Muscle of leg (tissue), 16 donors: ENCODE data around the gene ANKRD24. TPM values are rescaled to one million over a fixed set of nuclear protein-coding genes. Genes with fewer than 3 reads are reported as not detected.
"Not testable (repeated sequence)": the region's sequence is repeated elsewhere in the genome, so short reads cannot be mapped to it uniquely, and the experiment has no call there.

ENCODE experiments used
- DNase-seq: peaks from one replicate; pipeline ENCODE4 v3.0.0; 2013
- H3K27ac ChIP-seq: one replicate; pipeline ENCODE4 v1.5.1; 2013; ENCODE audit warnings: mild to moderate bottlenecking, low read length, control low read depth
- H3K27me3 ChIP-seq: one replicate; pipeline ENCODE4 v1.6.1; 2013; ENCODE audit warnings: low read length; ENCODE audit not compliant: control insufficient read depth, insufficient read depth
- H3K36me3 ChIP-seq: one replicate; pipeline ENCODE4 v1.6.1; 2013; ENCODE audit warnings: low read length; ENCODE audit not compliant: control insufficient read depth, insufficient read depth
- H3K4me1 ChIP-seq: one replicate; pipeline ENCODE4 v1.6.1; 2013; ENCODE audit warnings: low read length; ENCODE audit not compliant: control insufficient read depth, insufficient read depth
- H3K4me3 ChIP-seq: one replicate; pipeline ENCODE4 v1.5.1; 2013; ENCODE audit warnings: low read length, control low read depth
- H3K9me3 ChIP-seq: replicated peaks from 2 replicates; pipeline ENCODE4 v1.6.1; 2013; ENCODE audit warnings: low read depth, low read length; ENCODE audit not compliant: control insufficient read depth
- WGBS: methylation state at CpG from one replicate; pipeline ENCODE4 v1.1.5; 2013; ENCODE audit warnings: missing lambda C conversion rate; ENCODE audit not compliant: insufficient coverage; 5-methylcytosine and 5-hydroxymethylcytosine counted together
- long read RNA-seq, 11 donors: transcript quantifications; one replicate each; lab custom pipeline, GENCODE V29; 2026
- polyA plus RNA-seq, 8 donors: library from polyadenylated mRNA; unstranded; fragments of 120-200 nt; gene quantifications; one replicate each; pipeline versions ENCODE4 v1.2.1 to v1.2.3, GENCODE V29; 2013; ENCODE audit warnings: inconsistent platforms in 1 of 8, low replicate concordance in 1 of 8; ENCODE audit not compliant: insufficient read length in 8 of 8, insufficient read depth in 1 of 8
- total RNA-seq: library from RNA; stranded (reverse); fragments of 120-200 nt; gene quantifications from one replicate; pipeline ENCODE4 v1.2.4, GENCODE V29; 2013

The ANKRD24 gene
- total RNA-seq (0.58 TPM), polyA plus RNA-seq (1 to 10 TPM in 5 of 8 donors, under 1 TPM in 3; 0.79 to 2.5 (median 1.1) TPM)
- long read RNA-seq, donor 1: 0 reads
- long read RNA-seq, donor 2: 0 reads
- long read RNA-seq, donor 3: 0 reads
- long read RNA-seq, donor 4: 0 reads
- long read RNA-seq, donor 5: 0 reads
- long read RNA-seq, donor 6: 0 reads
- long read RNA-seq, donor 7: 0 reads
- long read RNA-seq, donor 8: 0 reads
- long read RNA-seq, donor 9: 0 reads
- long read RNA-seq, donor 10: 0 reads
- long read RNA-seq, donor 11: 0 reads

DNA sequence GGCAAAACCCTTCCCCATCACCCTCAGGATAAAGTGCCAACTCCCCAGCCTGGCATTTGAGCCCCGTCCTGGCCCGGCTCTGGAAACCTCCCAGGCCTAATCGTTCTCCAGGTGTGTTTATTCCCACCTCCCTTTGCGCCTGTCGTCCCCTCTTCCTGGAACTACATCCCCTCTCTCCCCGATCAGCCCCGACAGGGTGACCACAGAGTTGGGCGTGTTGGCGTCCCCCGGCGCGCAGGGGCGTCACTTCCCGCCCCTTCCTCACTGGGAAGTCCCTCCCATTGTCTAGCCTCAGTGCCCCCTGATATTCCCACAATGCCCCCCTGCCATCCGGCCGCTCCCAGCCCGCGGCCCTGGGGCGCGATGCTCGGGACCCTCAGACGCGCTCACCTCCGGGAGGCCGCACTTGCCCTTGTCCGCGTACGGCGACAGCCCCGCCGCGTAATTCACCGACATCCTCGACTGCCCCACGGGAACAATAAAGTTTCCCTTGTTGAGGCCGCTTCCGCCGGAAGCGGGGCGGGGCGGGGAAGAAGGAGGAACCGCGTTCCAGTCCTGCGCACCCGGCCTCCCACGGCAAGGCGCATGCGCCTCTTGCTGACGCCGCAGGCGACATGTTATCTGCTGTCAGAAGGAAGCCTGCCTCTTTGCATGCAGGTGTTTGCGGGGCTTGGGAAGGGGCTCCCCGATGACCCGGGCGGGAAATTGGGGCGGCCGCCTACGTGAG is at the start of gene ANKRD24, which contains the start of gene SIRT6:
Gene ANKRD24 (plus strand): TSS at position 606 of the 727 bp plus-strand sequence. CDS start 3,737 bp downstream, outside the sequence.
Gene SIRT6 (minus strand): TSS at position 480 of the 727 bp plus-strand sequence. CDS start 24 bp downstream, at position 456.
- no peaks in the 10 kb centered on the region for H3K9me3 ChIP-seq
- peaks cover 2% of the 10 kb centered on the region for H3K27me3 ChIP-seq
- peak; percentile 98 for DNase-seq
- peak within 1 kb of the TSS; percentile 80 for H3K27ac ChIP-seq
- peak within 1 kb of the TSS; percentile 97 for H3K4me3 ChIP-seq
- under 1% methylated on average over 46 of the region's 58 CpGs for whole genome bisulfite sequencing
- peaks cover 19% of the 10 kb centered on the region for H3K36me3 ChIP-seq
- H3K4me1 ChIP-seq: peaks cover 29% of the 10 kb centered on the region

DNA sequence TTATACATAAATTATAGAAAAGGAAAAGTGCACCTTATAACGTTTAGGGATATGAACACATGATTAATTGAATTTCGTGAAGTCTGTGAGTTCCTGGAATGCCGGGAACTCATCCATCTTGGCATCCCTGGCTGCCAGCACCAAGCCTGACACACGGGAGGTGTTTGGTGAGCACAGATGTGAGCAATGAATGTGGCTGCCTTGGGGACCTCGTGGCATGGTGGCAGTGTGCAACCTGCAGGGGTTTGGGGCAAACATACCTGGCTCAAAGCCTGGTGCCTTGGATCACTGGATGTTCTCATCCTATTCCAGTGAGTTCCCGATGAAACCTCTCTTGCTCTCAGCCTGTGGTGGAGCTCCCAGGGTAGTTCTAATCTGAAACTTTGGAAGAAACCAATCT is 48.1 kb upstream of the ANKRD24 start:
- Histone ChIP-seq H3K27ac (no peak overlapping the region), H3K27me3 (no peaks in the 10 kb centered on the region), H3K9me3 (no peaks in the 10 kb centered on the region), H3K4me3 (no peak overlapping the region), H3K4me1 (peaks cover 6% of the 10 kb centered on the region), H3K36me3 (no peaks in the 10 kb centered on the region)
- 40% methylated on average over 4 of the region's 6 CpGs for WGBS
- DNase-seq: peak; percentile 36

DNA sequence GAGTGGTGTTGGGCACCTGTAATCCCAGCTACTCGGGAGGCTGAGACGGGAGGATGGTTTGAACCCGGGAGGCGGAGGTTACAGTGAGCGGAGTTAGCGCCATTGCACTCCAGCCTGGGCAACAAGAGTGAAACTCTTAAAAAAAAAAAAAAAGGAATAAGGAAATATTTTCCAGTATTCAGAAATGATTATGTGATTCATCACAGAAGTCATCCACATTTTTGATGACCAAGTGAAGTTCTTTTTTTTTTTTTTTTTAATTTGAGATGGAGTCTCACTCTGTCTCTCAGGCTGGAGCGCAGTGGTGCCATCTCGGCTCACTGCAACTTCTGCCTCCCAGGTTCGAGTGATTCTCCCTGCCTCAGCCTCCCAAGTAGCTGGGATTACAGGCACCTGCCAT is 47.1 kb upstream of the ANKRD24 start:
- not testable (repeated sequence) for H3K36me3 ChIP-seq, H3K4me3 ChIP-seq, H3K27ac ChIP-seq, H3K27me3 ChIP-seq, DNase-seq, H3K9me3 ChIP-seq, H3K4me1 ChIP-seq
- whole genome bisulfite sequencing: 60% methylated on average over 1 of the region's 9 CpGs

DNA sequence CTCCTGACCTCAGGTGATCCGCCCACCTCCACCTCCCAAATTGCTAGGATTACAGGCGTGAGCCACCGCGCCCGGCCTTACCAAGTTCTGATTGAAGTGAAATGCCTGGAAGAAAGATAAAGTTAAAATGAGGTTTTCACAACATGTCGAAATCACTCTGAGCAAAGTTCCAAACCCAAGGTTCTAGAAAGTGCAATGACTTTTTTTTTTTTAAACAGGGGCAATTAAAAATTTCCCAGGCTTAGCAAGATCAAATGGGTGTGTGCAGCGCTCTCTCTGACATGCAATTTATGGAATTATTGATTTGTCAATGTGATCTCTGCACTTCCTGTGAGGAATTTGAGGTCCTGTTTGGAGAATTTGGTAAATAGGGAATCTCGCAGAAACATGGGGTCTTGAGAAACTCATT is 45.8 kb upstream of the ANKRD24 start:
- H3K36me3 ChIP-seq: no peaks in the 10 kb centered on the region
- DNase-seq: no peak
- no peak overlapping the region for H3K4me3 ChIP-seq
- 93% methylated on average over 2 of the region's 8 CpGs for WGBS
- H3K4me1 ChIP-seq: no peaks in the 10 kb centered on the region
- H3K27ac ChIP-seq: no peak overlapping the region
- no peaks in the 10 kb centered on the region for H3K9me3 ChIP-seq
- no peaks in the 10 kb centered on the region for H3K27me3 ChIP-seq

DNA sequence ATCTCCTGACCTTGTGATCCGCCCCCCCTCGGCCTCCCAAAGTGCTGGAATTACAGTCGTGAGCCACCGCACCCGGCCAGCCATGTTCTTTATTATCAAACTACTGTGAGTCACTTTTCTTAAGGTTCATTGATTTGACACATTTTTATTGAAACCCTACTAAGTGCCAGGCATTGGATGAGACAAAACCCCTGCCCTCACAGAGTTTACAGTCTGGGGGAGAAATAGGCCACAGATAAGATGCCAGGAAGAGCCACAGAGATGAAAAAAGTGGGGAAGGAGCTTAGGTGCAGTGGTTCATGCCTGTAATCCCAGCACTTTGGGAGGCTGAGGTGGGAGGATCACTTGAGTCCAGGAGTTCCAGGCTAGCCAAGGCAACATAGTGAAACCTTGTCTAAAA is 44.0 kb upstream of the ANKRD24 start:
- Histone ChIP-seq H3K4me1 (no peaks in the 10 kb centered on the region), H3K4me3 (no peak overlapping the region), H3K27me3 (no peaks in the 10 kb centered on the region), H3K27ac (no peak overlapping the region), H3K9me3 (no peaks in the 10 kb centered on the region), H3K36me3 (no peaks in the 10 kb centered on the region)
- no peak for DNase-seq
- WGBS: 77% methylated on average over 2 of the region's 5 CpGs

DNA sequence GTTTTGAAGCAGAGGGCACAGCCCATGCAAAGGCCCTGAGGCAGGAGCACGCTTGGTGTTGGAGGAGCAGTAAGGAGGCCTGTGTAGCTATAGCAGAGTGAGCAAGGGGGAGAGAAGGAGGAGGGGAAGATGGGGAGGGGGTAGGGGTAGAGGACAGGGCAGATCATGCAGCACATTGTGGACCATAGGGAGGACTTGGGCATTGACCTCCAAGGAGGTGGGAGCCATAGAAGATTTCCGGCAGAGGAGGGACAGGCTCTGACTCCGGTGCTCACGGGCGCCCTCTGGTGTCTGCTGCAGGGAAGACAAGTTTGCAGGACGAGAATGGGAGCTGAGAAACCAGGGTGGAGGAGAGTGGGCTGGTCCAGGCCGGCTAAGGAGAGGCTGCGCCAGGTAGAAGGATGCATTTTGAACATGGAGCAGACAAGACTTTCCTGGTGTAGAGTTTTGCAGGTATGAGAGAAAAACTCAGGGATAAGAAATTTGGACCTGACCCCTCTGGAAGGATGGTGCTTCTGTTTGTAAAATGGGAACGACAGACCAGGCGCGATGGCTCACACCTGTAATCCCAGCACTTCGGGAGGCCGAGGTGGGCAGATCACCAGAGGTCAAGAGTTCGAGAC is 42.8 kb upstream of the ANKRD24 start:
- DNase-seq: peak; percentile 46
- 8% methylated on average over 8 of the region's 14 CpGs for WGBS

DNA sequence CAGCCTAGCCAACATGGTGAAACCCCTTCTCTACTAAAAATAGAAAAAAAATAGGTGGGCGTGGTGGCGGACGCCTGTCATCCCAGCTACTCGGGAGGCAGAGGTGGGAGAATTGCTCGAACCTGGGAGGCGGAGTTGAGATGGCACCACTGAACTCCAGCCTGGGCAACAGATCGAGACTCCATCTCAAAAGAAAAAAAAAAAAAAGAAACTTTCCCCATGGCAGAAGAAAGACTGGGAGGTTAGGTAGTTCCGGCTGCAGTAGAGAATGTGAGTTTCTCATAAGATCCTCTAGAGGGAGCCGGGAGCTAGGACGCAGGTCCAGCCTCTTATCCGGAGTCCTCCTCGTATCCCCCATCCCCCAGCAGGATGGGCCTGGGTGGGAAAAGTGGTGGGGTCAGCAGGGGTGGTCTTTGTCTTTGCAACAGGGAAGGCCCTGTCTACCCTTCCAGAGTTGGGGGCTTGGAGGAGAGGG is 42.2 kb upstream of the ANKRD24 start:
- Histone ChIP-seq H3K4me3 (no peak overlapping the region), H3K27me3 (peaks cover 4% of the 10 kb centered on the region), H3K4me1 (no peaks in the 10 kb centered on the region), H3K9me3 (no peaks in the 10 kb centered on the region), H3K36me3 (no peaks in the 10 kb centered on the region), H3K27ac (no peak overlapping the region)
- DNase-seq: peak; percentile 48
- WGBS: no CpG with 5 or more reads among the region's 12 CpGs

More for the DNA sequence above, 42.8 kb upstream of the ANKRD24 start:
- H3K4me3 ChIP-seq: no peak overlapping the region
- no peaks in the 10 kb centered on the region for H3K4me1 ChIP-seq
- H3K36me3 ChIP-seq: no peaks in the 10 kb centered on the region
- peaks cover 2% of the 10 kb centered on the region for H3K27me3 ChIP-seq
- H3K9me3 ChIP-seq: no peaks in the 10 kb centered on the region
- no peak overlapping the region for H3K27ac ChIP-seq

DNA sequence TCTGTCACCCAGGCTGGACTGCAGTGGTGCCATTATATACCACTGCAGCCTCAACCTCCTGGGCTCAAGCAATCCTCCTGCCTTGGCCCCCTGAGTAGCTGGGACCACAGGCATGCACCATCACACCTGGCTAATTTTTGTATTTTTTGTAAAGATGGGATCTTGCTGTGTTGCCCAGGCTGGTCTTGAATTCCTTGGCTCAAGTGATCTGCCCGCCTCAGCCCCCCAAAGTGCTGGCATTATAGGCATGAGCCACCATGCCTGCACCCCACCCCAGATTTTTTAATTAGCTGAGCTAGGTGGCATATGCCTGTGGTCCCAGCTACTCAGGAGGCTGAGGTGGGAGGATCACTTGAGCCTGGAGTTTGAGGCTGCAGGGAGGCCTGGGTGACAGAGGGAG is 39.6 kb upstream of the ANKRD24 start:
- DNase-seq, H3K4me1 ChIP-seq, H3K4me3 ChIP-seq, H3K27ac ChIP-seq, H3K36me3 ChIP-seq, H3K9me3 ChIP-seq: not testable (repeated sequence)
- WGBS: no CpG with 5 or more reads among the region's 1 CpG
- H3K27me3 ChIP-seq: peaks cover 10% of the 10 kb centered on the region

DNA sequence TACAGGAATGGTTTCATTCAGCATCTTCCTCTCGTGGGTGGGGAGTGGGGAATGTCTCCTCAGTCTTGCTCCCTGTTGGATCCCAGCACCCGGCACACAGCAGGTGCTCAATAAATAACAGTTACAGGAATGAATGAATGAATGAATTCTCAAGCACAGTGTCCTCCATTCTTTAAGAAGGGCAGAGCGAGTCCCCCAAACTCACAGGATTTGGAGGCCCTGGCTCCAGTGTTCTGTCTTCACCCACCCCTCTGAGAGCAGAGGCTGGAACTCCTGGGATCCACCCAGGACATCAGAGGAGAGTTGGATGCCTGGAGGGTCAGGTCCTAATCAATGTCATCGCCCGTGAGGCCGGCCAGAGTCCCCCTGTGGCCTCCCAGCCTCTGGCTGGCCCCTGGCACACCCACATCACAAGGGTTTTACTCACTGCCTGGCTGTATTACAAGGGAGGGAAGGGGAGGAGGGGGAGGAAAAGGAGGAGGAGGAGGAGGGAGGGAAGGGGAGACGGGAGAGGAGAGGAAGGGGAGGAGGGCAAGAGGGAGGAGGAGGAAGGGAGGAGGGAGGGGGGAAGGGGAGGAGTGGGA is 37.7 kb upstream of the ANKRD24 start:
- 0% methylated on average over 1 of the region's 7 CpGs for WGBS

More for the DNA sequence above, 37.7 kb upstream of the ANKRD24 start:
- Histone ChIP-seq H3K36me3 (no peaks in the 10 kb centered on the region), H3K27me3 (peaks cover 10% of the 10 kb centered on the region), H3K27ac (no peak overlapping the region), H3K4me1 (no peaks in the 10 kb centered on the region), H3K9me3 (no peaks in the 10 kb centered on the region), H3K4me3 (no peak overlapping the region)
- no peak for DNase-seq
